Neural cell (in vitro differentiated cells): ENCODE measurements around the gene IFNGR2.

ENCODE experiments used
- EZH2 ChIP-seq: fragments of 200-600, 300-800 bp; shearing (Covaris generic), sonication (generic); IDR thresholded peaks from 2 replicates; pipeline ENCODE4 v1.6.1; 2014; ENCODE audit warnings: antibody characterized with exemption, low read length, borderline replicate concordance, mild to moderate bottlenecking; ENCODE audit not compliant: insufficient read depth, poor library complexity, severe bottlenecking
- POLR2AphosphoS5 ChIP-seq: IDR thresholded peaks from 2 replicates; pipeline ENCODE4 v1.6.1; 2012
- SMC3 ChIP-seq: fragments of 450-650 bp; conservative IDR thresholded peaks from 2 replicates; pipeline ENCODE4 v1.6.1; 2014; ENCODE audit warnings: antibody characterized with exemption, mild to moderate bottlenecking, moderate library complexity; ENCODE audit not compliant: poor library complexity
- TAF1 ChIP-seq: IDR thresholded peaks from 2 replicates; pipeline ENCODE4 v1.6.1; 2012; ENCODE audit warnings: low read depth
- TF ChIP-seq, protein P1 (sequence below): fragments of 450-650 bp; IDR thresholded peaks from 2 replicates; pipeline ENCODE4 v1.5.1; 2014; ENCODE audit warnings: antibody characterized with exemption, mild to moderate bottlenecking, moderate library complexity; ENCODE audit not compliant: poor library complexity, severe bottlenecking

GRCh38 chr21:33383056-33383888 is 19.9 kb upstream of the IFNGR2 start:
- TF ChIP-seq, protein P1, sequence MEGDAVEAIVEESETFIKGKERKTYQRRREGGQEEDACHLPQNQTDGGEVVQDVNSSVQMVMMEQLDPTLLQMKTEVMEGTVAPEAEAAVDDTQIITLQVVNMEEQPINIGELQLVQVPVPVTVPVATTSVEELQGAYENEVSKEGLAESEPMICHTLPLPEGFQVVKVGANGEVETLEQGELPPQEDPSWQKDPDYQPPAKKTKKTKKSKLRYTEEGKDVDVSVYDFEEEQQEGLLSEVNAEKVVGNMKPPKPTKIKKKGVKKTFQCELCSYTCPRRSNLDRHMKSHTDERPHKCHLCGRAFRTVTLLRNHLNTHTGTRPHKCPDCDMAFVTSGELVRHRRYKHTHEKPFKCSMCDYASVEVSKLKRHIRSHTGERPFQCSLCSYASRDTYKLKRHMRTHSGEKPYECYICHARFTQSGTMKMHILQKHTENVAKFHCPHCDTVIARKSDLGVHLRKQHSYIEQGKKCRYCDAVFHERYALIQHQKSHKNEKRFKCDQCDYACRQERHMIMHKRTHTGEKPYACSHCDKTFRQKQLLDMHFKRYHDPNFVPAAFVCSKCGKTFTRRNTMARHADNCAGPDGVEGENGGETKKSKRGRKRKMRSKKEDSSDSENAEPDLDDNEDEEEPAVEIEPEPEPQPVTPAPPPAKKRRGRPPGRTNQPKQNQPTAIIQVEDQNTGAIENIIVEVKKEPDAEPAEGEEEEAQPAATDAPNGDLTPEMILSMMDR = no peak
- TF ChIP-seq POLR2AphosphoS5 = no peak
- no peak for TF ChIP-seq TAF1
- TF ChIP-seq EZH2 = no peak
- no peak for TF ChIP-seq SMC3
